HCEC 1CT (cell line): Measurements from ENCODE around the gene LYST.
"Not testable (repeated sequence)": the region's sequence is repeated elsewhere in the genome, so short reads cannot be mapped to it uniquely, and the experiment has no call there.

Experiments used
- DNase-seq: peaks from one replicate; pipeline ENCODE4 v3.0.0-alpha.2; 2017

The LYST gene

DNA sequence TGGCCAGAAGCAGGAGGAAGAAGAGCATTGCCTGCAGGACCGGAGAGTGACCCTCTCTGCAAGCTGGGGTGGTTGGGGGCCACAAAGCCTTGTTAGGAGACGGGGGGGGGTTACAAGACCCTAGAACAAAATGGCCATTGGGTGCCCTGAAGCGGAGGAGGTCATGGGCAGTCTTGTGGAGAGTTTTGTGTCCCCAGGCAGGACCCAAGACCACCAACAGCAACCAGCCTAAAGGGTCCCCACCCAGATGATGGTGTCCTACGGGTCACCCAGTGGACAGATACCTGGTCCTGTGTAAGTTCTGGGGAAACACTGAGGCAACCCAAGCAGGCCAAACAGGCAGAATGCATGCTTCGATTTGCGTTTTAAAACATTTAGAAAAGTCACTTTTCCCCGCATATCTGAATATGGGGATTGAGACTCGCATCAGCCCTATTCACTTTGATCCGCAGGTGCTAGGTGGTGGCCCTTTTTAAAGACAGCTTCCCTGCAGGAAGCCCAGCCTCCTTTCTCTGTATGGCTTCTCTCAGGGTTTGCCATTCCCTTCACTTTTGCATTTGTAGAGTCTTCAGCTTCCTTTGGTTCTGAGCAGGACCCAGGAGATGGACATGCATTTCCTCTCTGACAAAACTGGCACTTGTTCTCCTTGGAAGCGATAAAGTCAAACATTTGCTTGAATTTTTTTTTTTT, 238.2 kb downstream of the LYST start:
- no peak for DNase-seq

DNA sequence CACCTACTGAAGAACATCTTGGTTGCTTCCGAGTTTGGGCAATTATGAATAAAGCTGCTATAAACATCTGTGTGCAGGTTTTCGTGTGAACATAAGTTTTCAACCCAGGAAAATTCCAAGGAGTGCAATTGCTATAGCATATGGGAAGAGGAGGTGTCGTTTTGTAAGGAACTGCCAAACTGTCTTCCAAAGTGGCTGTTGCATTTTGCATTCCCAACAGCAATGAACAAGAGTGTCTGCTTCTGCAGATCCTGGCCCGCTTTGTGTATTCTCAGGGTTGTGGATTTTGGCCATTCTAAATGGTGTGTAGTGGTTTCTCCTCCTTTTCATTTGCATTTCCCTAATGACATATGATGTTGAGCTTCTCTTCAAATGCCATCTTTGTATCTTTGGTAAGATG, 240.9 kb downstream of the LYST start:
- DNase-seq: no peak

DNA sequence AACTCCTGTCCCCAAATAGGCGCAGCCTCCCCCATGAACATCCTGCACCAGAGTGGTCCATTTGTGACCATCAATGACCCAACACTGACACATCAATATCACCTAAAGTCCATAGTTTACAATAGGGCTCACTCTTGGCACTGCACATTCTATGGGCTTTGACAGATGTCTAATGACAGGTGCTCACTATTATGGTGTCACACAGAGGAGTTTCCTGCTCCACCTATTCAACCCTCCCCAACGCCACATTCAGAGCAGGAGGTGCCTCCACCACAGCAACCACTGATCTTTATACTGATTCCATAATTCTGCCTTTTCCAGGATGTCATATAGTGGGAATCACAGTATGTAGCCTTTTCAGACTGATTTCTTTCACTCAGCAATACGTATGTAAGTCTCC, 241.4 kb downstream of the LYST start:
- no peak for DNase-seq

DNA sequence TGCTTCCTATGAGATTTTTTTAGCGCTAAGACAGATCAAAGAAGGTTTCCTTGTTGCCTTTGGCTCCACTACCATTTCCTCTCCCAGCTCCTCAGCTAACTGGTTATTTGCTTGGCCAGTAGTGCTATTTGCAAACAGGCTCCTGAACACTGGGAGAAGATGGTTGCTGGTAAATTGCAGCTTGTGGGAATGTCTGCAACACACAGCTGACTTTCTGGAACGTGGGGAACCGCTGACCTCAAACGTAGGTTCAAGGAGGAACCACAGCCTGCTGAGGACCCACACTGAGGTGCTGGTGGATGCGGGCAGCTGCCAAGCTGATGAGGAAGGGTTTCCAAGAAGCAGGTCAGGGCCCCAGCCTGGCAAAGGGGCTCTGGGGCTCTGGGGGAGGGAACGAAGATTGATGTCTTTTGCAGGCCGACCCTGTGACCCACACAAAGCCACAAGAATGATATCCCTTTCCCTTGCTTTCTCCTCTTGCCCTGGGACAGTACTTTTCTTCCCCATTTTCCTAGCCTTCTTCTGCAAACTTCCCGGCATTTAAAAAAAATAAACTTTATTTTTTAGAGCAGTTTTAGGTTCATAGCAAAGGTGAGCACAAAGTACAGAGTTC, 241.9 kb downstream of the LYST start:
- DNase-seq: no peak

DNA sequence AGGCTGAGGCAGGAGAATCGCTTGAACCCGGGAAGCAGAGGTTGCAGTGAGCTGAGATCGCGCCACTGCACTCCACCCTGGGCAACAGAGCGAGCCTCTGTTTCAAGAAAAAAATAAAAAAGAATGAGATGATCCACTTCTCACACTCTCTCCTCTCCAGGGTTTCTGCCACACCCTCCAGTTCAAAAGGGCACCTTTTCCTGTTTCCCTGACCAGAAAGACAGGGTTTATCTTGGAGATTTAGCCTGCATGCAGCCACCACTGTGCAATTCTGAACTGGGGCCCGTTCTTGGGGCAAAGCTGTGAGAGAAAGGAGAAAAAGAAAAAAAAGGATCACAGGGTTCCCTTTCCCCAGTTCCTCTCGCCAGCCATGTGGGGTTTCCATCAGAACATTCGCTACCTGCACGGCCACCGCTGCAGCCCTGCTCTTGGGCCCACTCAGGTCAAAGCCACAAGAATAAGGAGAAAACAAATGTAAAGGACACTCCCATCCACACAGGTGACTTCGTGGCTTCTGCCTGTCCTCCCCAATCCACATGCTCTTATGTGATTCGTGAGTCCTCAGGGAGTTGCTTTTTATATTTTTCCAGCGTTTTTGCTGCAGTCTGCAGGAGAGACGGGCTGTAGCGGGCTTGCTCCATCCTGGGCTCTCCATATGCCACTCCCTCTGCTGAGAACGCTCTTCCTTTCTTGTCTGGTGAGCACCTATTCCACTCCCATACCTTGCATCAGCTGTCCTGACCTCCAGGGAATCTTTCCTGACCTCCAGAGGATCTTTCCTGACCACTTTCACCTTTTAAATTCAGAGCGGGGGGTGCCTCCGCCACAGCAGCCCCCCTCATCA, 243.5 kb downstream of the LYST start:
- DNase-seq: no peak

DNA sequence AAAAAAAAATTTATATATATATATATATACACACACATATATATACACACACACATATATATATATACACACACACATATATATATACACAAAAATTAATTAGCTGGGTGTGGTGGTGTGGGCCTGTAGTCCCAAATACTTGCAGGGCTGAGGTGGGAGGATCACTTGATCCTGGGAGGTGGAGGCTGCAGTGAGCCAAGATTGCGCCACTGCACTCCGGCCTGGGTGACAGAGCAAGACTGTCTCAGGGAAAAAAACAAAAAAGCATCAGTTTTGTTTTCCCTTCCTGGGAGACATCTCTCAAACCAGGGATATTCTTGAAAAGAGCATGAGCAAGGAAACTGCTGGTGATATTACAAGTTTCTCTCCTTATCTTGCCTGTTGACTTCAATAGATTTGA, 247.6 kb downstream of the LYST start:
- not testable (repeated sequence) for DNase-seq

DNA sequence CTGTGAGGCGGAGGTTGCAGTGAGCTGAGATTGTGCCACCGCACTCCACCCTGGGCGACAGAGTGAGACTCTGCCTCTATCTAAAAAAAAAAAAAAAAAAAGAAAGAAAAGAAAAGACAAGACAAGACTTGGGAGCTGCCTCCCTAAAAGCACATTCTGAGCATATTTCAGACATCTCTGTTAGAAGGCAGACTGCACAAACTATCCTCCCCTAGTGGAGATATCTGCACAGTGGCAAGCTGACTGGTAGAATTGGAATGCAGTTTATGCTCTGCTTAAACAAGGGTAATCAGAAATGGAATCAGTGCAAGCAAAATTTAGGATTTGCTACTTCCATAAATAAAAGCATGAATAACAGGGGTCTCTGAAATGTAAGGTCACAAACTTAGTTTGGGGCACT, 248.9 kb downstream of the LYST start:
- DNase-seq: peak; percentile 45

DNA sequence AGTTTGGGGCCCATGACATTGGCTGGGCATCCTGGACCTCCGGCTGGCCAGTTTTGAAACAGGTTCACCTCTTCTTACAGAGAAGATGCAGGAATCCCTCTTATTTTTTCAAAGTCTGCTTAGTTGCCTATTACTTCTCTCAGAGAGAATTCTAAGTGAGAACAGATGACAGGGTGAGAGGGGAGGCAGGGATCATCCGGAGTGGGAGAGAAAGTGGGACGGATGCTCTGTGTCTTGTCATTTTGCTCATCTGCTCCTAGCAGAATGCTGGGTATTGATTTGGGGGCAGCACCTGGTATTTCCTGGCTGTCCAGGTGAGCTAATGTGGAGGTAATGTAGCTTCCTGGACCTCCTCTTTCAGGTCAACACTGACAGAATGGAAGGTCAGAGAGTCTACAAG, 249.6 kb downstream of the LYST start:
- no peak for DNase-seq

DNA sequence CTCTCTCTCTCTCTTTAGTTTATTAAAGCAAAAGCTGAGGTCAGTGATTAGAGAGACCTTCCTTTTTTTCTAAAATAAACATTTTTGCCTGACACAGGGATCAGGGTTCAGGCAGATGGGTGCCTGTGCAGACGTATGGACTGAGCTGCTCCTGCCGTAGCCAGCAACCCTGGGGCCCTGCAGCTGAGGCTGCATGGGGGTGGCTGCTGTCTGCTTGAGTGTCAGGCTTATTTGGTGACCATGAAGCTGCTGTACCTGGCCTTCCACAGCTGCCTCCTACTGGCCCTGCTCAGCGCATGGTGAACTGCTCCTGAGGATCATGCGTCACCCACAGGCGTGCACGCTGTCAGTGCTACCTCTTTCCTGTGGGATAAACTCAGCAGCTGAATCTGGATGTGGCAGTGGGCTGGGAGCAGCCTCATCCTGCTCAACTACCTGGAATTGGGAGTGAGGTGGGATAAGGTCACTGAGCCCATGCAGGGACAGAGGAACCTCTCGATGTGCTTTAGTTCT, 252.2 kb downstream of the LYST start:
- DNase-seq: no peak

DNA sequence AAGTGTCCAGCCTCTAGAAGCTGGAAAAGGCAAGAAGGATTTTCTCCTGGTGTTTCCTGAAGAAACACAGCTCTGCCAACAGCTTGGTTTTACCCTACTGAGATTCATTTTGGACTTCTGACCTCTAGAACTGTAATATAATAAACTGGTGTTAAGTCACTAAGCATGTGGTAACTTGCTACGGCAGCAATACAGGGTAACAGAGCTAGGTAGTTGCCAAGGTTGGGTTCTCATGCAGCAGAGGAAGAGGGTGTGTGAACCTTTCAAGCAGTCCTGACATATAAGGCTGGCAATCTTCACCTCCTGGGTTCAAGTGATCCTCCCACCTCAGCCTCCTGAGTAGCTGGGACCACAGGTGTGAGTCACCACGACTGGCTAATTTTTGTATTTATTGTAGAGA, 253.1 kb downstream of the LYST start:
- DNase-seq: no peak

DNA sequence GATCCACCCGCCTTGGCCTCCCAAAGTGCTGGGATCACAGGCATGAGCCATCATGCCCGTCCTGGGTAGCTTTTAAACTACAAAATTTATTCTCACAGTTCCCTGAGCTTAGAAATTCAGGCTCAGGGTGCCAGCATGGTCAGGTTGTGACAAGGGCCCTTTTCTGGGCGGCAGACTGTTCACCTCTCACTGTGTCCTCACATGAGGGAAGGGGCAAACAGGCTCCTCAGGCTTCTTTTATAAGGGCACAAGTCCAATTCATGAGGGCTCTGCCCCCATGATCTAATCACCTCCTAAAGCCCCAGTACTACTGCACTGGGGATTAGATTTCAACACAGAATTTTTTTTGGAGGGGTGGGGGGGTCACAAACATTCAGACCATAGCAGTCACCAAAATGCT, 253.9 kb downstream of the LYST start:
- no peak for DNase-seq
